Eye (tissue), 1 donor: ENCODE data around the gene EMCN.
"Not testable (repeated sequence)": the region's sequence is repeated elsewhere in the genome, so short reads cannot be mapped to it uniquely, and the experiment has no call there.

Experiments used
- DNase-seq: peaks from one replicate; pipeline ENCODE4 v3.0.0-alpha.2; 2015

EMCN gene

DNA sequence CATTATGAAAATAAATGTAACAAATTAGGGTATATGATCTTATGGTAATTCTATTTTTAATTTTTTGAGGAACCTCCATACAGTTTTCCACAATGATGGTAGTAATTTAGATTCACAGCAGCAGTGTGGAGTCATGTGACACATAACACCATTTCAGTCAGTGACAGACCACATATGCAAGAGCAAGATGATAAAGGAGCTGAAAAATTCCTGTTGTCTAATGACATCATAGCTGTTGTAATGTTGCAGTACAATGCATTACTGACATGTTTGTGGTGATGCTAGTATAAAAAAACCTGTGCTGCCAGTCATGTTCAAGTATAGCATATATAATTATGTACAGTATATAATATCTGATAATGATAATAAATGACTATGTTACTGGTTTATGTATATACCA, 28.5 kb downstream of the EMCN start:
- no peak for DNase-seq

DNA sequence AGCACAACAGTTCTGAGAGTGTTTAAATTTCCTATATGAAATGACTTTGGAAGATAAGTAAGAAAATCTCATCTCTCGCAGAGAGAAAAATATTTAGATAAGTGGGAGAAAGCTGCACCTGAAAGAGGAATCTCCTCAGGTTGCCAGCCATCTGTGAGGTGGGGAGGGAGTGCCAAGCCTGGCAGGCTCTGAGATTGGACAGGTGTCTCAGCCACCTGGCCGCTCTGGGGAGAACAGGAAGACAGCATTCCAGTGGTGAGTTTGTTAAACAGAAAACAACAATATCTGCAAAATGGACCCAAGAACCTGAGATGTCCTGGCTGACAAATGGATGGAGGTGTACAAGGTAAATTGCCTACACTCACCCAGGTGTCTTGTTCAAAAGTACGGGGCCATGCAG, 31.3 kb downstream of the EMCN start:
- DNase-seq = no peak

DNA sequence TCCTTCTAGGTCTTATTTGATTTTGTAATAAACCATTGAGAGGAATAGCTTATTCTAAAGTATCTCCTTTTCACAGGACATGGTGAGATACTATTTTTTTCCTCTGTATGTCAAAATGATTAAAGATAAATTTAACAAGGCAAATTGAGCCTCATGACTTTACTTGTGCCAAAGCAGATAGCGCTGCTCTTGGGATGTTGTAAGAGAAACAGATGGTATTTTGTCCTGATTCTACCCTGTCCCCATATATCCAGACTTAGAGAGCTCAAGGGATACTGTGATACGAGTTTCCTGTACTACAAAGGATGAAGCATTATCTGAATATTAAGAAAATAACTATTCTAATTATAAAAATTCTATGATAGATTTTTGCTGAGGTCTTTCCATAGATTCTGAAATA, 34.0 kb downstream of the EMCN start:
- DNase-seq = no peak

DNA sequence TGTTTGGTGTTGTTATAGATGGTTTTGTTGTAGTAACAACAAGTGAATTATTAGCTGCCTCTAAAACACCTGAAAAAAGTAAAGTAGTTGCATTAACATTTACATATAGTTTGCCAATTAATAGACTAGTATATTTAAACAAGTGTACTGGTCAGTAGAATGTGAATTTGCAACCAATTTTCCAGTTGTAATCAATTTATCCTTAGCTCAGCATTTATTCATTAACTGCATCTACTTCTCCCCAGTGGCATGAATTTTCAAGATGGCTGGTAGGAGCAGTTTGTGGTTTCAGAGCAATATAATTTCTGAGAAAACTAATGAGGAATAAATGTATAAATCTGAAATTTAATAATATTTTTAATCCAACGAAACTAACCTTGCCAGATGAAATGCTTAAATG, 37.9 kb downstream of the EMCN start:
- DNase-seq = no peak

DNA sequence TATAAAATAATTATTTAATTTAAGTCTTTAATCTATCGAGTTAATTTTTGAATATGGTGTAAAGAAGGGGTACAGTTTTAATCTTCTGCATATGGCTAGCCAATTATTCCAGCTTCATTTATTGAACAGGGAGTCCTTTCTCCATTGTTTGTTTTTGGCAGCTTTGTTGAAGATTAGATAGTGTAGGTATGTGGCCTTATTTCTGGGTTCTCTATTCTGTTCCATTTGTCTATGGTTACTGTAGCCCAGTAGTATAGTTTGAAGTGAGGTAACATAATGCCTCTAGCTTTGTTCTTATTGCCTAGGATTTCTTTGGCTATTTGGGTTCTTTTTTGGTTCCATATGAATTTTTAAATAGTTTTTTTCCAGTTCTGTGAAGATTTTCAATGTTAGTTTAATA, 48.3 kb downstream of the EMCN start:
- DNase-seq = no peak

DNA sequence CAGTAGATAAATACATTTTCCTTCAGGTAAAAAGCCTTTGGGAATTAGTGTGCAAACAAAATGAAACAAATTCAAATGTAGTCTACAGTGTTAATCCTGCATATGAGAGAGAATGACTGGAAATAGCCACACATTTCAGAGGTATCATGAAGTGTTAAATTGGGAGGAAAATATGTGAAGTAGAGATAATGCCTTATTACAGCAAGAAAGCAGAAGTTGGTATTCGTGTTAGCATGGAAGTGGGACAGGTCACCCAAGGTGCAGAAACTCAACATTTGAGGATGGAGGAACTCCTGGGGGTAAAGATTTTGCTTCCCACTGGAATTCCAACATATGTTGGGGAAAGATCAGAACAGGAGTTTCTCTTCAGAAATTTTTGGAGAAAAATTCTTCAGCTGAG, 51.3 kb downstream of the EMCN start:
- no peak for DNase-seq

DNA sequence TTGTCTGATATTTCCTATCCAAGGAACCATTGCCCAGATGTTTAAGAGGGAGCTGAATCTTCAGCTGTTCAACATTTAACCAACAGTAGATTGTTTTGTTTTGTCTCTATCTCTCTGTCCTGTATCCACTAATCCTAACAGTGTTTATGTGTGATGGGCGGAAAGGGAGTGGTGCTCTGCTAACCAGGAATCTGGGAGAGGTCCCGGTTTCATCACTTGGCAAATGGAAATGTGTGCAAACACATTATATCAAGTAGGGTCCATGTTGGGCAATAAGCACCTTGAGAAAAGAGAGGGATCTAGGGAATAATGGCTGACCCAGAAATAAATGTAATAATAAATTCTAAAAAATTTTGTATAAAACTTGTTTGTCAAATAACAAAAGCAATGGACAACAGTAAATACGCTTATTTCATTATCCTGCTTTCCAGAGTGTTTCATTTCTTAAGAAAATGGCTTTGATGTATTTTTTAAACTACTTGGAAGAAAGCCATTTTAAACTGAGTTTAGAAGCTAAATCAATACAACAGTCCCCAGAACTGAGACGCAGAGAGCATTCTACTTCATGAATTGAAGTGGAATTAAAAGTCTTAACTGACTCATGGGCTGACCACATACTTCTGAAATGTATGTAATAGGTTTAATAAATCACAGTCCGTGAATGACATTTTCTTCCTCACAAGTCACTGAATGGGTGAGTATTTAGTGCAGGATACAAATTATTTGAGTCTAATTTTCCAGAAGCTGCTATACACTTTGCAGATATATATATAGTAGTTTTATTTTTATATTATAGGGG, 55.8 kb downstream of the EMCN start:
- no peak for DNase-seq

DNA sequence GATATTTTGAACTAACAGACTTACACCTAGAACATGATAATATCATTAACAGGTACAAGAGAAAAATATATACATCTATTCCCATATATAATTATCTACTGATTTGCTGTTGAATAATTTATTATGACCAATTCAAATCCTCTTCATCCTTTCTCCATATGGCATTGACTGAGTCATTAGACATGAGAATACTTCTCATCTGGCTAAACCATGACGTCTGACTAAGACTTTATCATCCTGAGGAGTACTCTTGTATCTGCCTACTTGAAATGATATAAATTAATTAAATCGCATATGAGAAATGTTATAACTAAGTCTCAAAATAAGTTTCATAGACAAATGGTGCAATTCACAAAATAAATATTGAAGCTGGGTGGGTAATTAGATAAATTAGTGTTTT, 67.4 kb downstream of the EMCN start:
- no peak for DNase-seq

DNA sequence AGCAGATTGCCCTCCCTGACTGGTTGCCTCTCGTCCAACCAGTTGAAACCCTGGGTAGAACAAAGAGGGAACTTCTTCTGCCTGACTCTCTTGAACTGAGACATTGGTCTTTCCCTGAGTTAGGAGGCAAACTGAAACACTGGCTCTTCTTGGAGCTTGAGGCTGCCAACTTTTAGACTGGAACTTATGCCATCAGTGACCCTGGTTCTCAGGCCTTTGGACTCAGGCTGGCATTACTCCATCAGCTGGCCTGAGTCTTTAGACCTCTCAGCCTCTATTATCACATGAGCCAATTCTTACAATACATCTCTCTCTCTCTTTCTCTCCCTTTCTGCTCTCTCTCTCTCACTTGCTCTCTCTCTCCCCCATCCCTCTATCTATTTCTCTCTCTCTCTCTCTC, 86.4 kb downstream of the EMCN start:
- no peak for DNase-seq

DNA sequence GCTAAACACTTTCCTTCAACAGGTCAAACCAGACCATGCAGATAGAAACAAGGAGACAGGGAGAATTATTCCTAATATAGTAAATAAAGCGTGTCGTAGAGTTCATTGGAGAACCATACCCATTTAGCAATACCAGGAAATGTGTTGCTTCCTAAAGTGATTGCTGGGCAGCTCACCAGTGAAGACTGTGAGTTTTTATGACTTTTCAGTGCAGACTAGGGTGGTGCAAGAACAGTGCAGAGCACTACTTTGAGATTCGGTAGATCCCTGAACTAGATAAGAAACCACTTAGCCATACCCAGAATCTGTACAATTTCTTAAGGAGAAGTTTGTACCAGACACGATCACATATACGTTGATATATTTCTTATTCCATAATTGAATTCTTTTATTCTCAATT, 87.4 kb downstream of the EMCN start:
- DNase-seq = no peak

DNA sequence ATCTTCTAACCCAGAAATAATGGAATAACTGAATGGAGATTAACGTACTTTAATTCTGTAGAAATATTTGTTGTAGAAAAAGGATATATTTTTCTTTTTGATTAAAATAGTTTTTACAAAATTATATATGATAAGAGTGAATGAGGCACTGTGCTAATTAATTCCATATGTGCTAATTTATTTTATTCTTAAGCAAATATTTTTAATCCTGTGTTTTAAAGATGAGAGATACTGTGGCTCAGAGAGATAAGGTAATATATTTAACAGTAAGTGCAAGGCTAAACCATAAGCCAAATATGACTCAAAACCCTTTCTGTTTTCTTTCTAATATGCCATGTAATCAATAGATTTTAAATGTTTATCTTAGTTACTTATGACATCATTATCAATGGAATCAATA, 88.2 kb downstream of the EMCN start:
- no peak for DNase-seq

DNA sequence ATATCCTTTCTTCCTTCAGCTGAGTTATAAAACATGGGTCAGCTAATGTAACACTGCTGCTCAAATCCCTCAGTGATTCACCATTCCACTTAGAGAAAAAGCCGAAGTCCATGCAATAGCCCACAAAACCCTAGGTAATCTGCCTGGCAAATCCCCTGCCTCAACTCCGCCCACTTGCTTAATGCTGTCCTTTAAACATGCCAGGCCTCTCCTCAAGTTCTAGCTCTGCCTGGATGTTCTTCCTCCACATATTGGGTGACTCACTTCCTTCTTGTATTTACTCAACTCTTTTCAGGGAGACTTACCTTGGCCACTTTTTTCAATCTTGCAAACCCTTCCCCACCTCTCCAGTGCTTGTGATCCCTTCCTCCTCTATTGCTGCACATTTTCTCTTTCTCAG, 89.8 kb downstream of the EMCN start:
- DNase-seq = no peak

DNA sequence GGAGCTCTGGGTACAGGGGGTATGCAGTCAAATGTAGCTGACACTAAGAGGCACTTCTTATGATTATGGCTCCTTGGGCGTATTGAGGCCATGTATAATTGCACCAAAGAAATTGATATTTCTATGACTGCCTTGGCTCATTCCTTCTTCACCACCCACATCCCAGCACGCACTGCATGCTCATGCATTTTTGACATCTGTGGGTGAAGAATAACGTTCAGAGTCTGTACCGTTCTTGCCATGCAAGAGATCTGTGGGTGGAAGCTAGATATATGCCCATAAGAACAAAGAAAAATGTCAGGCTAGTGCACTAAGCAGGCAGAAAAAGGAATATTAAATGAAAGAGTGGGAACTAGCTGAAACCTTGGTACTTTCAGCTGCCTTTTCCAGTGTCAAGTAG, 93.4 kb downstream of the EMCN start:
- no peak for DNase-seq

DNA sequence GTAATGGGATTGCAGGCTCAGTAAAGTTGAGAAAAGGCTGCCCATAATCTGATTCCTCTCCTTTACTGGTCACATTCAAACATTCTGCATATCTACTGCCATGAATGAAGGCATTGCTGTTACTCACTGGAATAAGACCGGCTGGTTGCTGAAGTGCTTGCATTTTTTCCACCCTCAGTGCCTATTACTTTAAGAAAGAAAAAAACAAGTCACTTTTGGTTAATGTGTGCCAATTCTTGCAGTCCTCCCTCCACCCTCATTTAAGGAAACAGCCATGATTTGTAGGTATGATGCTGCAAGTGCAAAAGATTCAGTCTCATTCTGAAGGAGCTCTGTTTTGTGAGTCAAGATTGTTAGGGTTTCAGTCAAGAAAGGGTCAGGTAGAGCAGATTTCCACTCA, 94.9 kb downstream of the EMCN start:
- DNase-seq = no peak

DNA sequence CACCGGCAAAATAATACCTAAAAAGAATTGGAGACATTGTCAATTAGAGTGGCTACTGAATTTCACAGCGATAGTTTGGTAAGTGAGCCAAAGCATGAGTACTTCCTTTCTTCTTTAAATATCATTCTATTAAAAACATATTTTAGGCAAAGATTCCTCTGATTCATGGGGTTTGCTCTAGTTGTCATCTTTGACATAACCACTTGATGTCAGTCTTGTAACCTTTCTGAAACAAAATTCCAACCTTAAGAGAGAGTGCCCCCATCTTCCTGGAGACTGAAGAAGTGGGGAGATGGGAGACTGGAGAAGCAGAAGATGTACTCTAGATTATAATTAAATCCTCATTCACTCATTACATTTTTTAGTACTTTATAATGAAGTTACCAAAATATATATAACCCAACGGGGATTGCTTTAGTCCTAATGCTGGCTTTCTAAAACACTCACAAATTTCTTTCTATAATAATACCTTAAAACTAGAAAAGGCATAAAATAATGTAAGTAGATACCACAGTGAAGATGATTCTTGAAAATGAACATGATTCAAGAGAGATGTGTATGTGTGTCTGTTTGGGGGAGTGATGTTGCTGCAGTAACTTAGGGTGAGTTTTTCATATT, 96.4 kb downstream of the EMCN start:
- peak; percentile 64 for DNase-seq

DNA sequence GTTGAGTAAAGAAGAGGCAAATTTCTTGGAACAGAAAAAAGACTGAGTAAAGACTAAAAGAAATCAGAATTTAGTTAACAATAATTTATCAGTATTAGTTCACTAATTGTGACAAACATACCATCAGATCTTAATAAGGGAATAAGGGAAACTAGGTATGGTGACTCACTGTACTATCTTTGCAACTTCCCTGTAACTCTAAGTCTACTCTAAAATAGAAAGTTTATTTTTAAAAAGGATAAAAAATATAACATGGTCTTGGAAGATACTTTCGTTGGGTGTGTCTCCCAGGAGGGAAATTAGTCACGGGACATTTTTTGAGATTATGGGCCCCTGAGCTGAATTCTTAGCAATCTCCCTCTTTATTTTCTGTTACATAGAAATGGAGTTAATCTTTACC, 97.3 kb downstream of the EMCN start:
- no peak for DNase-seq

DNA sequence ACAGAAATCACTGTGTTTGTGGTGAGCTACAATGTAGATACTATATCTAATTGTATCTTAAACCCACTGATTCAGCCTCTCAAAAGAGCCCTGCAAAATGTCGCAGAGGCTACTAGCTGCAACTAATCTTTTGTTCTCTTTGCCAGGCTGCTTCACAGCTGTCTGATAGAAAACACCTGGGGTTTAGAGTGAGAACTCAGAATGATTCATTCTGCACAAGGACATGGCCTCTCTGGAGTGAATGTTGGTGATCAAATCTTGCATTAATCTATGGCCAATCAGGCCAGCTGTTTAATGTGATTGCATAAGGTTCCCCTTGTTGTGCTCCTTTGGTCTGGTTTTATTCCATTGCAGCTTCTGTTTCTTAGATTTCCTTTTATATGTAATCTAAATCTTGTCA, 100.3 kb downstream of the EMCN start:
- DNase-seq = peak; percentile 19

DNA sequence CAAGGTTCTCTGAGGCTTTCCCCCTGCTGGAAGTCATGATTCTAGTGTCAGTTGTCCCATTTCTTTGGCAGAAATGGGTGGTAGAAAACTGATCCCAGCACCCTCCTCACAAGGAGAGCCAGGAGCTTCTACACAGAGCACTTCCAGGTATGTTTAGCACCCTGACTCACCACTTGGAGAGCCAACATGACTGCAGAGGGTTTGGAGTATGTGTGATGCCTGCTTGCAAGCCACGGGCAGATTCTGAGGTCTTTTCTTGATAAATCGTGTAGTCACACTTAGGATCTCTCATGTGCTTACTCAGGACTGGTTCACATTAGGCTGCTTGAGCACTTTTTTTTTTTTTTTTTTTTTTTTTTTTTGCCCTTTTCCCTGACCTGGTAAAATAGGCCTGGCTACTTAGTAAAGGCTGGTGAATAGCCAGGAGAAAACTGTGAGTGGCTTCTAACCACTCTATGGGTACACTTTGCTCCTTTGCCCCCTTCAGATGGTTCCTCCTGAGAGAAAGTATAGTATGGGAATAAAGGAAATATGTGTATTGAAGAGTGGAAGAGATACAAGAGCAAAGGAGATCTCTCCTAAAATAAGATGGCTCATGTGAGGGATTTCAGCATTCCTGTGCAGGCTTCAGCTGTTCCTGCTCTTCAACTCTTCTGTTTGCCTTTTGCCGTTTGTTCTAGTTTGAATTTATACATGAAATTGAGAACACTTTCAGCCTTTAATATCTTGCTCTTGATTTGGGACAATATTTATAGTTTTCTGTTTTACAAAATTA, 103.6 kb downstream of the EMCN start:
- no peak for DNase-seq

DNA sequence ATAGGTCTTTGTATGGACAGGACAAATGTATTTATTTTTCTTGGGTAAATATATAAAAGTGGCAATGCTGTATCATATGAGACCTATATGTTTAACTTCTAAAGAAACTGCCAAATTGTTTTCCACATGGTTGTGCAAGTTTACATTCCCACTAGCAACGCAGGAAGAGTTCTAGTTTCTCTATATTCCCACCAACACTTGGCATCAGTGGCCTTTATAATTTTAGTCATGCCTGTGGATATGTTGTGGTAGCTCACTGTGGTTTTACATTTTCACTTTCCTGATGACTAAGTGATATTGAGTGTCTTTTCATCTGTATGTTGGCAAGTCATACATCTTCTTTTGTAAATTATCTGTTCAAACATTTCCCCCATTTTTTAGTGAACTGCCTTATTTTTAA, 126.0 kb downstream of the EMCN start:
- no peak for DNase-seq

DNA sequence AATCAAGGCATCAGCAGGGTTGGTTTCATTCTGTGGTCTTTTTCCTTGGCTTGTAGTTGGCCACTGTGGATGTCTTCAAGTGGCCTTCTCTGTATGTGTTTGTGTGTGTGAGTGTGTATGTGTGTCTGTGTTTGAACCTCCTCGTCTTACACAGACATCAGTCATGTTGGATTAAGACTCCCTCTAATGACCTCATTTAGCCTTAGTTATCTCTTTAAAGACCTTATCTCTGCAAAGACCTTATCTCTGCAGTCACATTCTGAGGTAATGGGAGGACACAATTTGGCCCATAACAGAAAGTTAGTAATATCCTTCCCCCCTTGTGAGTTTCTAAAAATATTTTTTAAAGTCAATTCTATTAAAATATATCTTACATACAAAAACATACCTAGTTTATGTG, 126.7 kb downstream of the EMCN start:
- DNase-seq = no peak

DNA sequence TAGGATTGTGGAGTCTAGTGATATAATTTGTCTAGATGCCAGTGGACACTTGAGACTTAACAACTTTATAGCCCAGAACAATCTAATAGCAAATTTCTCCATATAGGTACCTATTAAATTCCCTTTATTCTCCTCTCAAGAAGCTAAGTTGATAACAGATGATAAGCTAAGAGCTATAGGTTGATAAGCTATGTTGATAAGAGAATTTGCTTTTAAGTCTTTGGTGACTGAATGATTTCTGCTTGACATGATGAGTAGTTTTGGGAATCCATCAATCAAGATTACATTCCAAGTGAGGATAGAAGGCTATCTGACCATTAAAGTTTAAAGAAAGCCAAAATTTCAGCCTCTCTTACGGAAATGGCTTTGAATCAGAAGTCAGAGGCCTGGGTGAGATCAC, 131.6 kb downstream of the EMCN start:
- DNase-seq = no peak

DNA sequence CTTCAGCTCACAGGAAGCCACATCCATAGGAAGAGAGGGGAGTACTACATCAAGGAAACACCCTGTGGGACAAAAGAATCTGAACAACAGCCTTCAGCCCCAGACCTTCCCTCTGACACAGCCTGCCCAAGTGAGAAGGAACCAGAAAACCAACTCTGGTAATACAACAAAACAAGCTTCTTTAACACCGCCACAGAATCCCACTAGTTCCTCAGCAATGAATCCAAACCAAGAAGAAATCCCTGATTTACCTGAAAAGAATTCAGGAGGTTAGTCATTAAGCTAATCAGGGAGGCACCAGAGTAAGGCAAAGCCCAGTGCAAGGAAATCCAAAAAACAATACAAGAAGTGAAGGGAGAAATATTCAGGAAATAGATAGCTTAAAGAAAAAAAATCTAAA, 137.4 kb downstream of the EMCN start:
- not testable (repeated sequence) for DNase-seq

DNA sequence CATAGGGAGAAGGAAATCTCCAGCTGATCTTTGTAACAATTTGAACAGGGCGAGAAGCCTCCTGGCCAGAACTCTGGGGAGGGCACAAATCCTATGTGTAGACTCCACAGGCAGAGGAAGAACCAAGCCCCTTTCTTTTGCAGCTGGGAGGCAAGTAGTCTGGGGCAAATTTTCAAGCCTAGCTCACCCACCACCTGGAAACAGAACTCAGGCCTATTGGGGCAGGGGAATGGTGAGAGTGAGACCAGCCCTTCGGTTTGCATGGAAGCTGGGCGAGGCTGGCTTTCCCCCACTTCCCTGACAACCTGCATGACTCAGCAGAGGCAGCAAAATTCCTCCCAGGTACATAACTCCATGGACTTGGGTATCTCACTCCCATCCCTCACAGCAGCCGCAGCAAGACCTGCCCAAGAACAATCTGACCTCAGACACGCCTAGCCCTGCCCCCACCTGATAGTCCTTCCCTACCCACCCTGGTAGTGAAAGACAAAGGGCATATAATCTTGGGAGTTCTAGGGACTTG, 138.2 kb downstream of the EMCN start:
- DNase-seq = no peak

DNA sequence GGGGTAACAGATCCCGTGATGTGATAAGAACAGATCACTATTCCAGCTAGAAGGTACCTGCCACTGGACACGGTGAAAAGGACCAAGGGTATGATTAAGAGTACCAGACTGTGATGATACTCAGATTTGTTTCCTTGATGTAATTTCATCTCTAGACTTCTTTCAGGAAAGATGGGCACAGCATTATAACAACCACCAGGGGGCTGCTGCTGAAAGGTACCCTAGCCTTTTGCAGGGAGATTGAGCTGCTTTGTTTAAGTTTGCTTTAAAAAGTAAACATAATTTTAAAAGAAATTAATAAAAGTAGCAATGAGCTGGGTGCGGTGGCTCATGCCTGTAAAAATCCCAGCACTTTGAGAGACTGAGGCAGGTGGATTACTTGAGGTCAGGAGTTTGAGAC, 145.4 kb downstream of the EMCN start:
- DNase-seq = no peak
